ENCODE data around the gene PPAT. TPM values are rescaled to one million over a fixed set of nuclear protein-coding genes. Genes with fewer than 3 reads are reported as not detected.

The PPAT gene
- total and polyA plus RNA-seq, 9 donors: 10.9 to 15.6 (median 11.9) TPM

DNA sequence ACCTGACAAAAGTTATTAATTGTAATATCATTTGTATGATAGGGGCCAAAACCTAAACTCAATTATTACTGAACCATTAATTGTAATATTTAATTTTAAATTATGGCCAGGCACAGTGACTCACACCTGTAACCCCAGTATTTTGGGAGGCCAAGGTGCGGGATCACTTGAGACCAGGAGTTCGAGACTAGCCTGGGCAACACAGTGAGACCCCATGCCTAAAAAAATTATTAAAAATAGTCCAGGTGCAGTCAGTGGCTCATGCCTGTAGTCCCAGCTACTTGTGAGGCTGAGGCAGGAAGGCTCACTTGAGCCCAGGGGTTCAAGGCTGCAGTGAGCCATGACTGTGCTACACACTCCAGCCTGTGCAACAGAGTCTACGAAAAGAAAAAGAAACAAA, 18.0 kb downstream of the PPAT start:
- 100% methylated on average over 1 of the region's 3 CpGs for WGBS (ENCODE audit: insufficient coverage)
- H3K4me1 ChIP-seq (ENCODE audit: control insufficient read depth, insufficient read depth, low read length): no peaks in the 10 kb centered on the region
- DNase-seq: no peak

DNA sequence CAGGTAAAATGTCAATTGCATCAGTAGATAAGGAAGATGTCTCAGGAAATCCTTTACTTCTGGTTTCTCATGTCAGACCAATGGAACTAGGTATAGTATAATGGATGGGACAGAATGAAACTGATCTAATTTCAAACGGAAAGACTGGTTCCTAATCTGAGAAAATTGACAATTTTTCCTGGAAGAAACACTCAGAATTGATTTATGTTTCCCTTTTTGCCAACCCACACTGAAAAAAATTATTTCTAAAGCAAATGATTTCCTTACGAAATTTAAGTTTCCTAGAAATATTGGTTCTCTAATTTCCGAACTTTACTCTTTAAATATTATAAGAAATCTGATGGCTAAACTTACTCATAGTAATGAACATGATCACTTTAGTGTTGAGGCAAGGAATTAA, 19.1 kb downstream of the PPAT start:
- WGBS (ENCODE audit: insufficient coverage): no CpG with 5 or more reads among the region's 3 CpGs
- H3K9me3 ChIP-seq (replicated peaks; ENCODE audit: control insufficient read depth, low read depth, low read length): no peaks in the 10 kb centered on the region
- no peaks in the 10 kb centered on the region for H3K4me1 ChIP-seq (ENCODE audit: control insufficient read depth, insufficient read depth, low read length)
- no peak for DNase-seq
- H3K4me3 ChIP-seq (ENCODE audit: low read length): no peak overlapping the region
- no peaks in the 10 kb centered on the region for H3K36me3 ChIP-seq (ENCODE audit: control insufficient read depth, insufficient read depth, low read length)
- H3K27ac ChIP-seq (ENCODE audit: low read length): no peak overlapping the region
- no peaks in the 10 kb centered on the region for H3K27me3 ChIP-seq (ENCODE audit: control insufficient read depth, insufficient read depth, low read length)

More for the DNA sequence above, 18.0 kb downstream of the PPAT start:
- no peaks in the 10 kb centered on the region for H3K27me3 ChIP-seq (ENCODE audit: control insufficient read depth, insufficient read depth, low read length)
- H3K36me3 ChIP-seq (ENCODE audit: control insufficient read depth, insufficient read depth, low read length): peaks cover 3% of the 10 kb centered on the region
- H3K9me3 ChIP-seq (replicated peaks; ENCODE audit: control insufficient read depth, low read depth, low read length): no peaks in the 10 kb centered on the region
- no peak overlapping the region for H3K27ac ChIP-seq (ENCODE audit: low read length)
- no peak overlapping the region for H3K4me3 ChIP-seq (ENCODE audit: low read length)

DNA sequence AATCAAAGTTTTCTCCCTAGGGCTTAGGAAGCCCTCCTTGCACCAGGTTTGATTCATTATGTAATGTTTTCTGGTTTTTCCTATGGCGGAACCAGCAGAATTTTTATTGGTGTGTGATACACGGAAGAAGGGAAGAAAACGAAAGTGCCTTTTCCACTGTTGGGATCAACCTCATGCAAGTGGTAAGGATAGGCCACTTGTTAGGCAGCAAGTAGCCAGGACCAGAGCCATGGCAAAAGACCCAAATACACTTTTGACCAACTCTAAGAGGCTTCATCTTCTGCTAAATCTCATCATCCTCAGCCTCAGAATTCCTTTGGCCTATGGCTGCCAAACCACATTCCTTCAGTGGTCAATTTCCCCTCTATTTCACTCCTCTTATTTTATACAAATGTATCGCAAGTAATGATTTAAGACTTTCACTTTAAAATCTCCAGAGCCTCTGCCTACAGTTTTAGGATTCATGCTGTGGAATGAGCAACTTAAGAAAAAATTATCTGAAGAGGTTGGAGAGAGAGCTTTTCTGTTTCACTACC, 21.2 kb downstream of the PPAT start:
- peak overlapping the region; percentile 43 for H3K27ac ChIP-seq (ENCODE audit: low read length)
- H3K4me1 ChIP-seq (ENCODE audit: control insufficient read depth, insufficient read depth, low read length): no peaks in the 10 kb centered on the region
- no peaks in the 10 kb centered on the region for H3K9me3 ChIP-seq (replicated peaks; ENCODE audit: control insufficient read depth, low read depth, low read length)
- H3K27me3 ChIP-seq (ENCODE audit: control insufficient read depth, insufficient read depth, low read length): no peaks in the 10 kb centered on the region
- WGBS (ENCODE audit: insufficient coverage): 80% methylated on average over 1 of the region's 4 CpGs
- no peak for DNase-seq
- H3K4me3 ChIP-seq (ENCODE audit: low read length): no peak overlapping the region
- H3K36me3 ChIP-seq (ENCODE audit: control insufficient read depth, insufficient read depth, low read length): no peaks in the 10 kb centered on the region

DNA sequence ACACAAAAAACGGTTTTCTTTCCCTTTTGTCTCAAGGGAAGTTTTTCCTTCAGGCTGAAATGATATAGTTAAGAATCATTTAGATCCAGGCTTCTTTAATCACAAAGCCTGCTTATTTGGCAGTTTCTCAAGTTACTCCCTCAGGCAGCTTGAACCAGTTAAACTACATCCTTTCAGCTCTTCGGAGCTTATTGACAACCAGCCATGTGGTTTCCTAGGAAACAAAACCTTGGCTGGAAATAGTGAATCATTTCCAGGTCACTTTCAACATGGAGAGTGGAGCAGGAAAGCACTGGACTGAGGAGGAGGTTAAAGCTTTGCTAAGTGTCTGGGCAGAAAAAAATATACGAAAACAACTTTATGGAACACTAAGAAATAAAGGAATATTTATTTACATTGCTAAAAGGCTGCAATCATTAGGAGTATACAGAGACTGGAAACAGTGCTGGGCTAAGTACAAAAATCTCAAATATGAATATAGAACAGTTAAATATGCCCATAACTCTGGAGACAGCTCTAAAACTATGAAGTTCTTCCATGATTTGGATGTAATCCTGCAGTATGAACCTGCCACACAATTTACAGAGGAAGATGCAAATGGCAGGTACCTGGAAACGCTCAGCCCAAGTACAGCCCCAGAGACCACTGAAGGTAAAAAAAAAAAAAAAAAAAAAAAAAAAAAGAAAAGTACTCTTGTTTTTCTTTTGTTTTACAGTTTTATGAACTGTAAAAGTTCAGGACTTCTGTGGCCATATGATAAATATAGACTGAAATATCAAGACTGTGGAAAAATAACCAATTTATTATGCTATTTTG, 25.0 kb downstream of the PPAT start:
- no CpG with 5 or more reads among the region's 4 CpGs for WGBS (ENCODE audit: insufficient coverage)
- Histone ChIP-seq H3K4me3 (ENCODE audit: low read length) (peak overlapping the region; percentile 14), H3K36me3 (ENCODE audit: control insufficient read depth, insufficient read depth, low read length) (peaks cover 5% of the 10 kb centered on the region), H3K4me1 (ENCODE audit: control insufficient read depth, insufficient read depth, low read length) (no peaks in the 10 kb centered on the region), H3K27me3 (ENCODE audit: control insufficient read depth, insufficient read depth, low read length) (no peaks in the 10 kb centered on the region), H3K27ac (ENCODE audit: low read length) (peak overlapping the region; percentile 91), H3K9me3 (replicated peaks; ENCODE audit: control insufficient read depth, low read depth, low read length) (no peaks in the 10 kb centered on the region)
- peak; percentile 100 for DNase-seq

DNA sequence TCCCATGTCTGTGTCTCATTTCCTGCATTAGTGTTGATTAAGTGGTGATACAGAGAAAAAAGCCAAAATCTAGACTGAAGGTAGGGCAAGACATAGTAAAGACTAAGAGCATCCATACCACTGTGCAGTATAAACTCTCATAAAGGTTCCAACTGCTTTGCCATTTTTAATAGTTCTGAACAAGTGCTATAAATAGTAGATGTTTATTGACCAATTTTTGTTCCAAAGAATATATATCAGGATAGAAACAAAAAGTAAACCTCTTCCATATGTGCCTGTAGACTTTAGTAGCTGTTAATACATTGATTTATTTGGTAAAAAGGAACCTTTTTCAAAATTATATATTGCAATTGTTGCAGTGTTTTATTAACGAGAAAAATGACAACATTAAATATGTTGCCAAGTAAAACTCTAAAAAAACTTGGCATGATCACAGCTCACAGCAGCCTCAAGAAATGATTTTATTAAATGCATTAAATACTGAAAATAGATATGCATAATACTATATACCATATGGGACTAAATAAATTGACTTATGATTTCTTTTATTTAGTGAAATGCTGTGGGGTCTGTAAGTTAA, 25.8 kb downstream of the PPAT start:
- Histone ChIP-seq H3K27me3 (ENCODE audit: control insufficient read depth, insufficient read depth, low read length) (no peaks in the 10 kb centered on the region), H3K27ac (ENCODE audit: low read length) (peak overlapping the region; percentile 86), H3K4me3 (ENCODE audit: low read length) (no peak overlapping the region), H3K4me1 (ENCODE audit: control insufficient read depth, insufficient read depth, low read length) (no peaks in the 10 kb centered on the region), H3K36me3 (ENCODE audit: control insufficient read depth, insufficient read depth, low read length) (peaks cover 7% of the 10 kb centered on the region), H3K9me3 (replicated peaks; ENCODE audit: control insufficient read depth, low read depth, low read length) (no peaks in the 10 kb centered on the region)
- DNase-seq: peak; percentile 67
- WGBS (ENCODE audit: insufficient coverage): no CpG with 5 or more reads among the region's 1 CpG

DNA sequence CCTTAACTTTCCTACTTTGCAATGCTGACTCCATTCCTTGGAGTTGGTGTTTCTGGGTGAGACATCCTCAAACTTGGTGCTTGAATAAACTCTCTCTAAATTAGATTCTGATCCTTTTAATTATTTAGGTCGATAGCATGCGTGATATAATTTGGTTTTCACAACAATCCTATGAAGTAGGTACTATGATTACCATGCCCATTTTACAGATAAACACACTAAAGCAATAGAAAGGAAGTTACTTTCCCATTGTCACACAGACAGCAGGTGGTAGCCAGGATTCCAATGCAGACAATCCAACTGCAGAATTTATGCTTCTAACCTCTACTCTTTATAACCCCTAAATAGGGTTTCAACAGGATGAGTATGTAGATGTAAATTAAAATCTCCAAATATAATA, 26.4 kb downstream of the PPAT start:
- no CpG with 5 or more reads among the region's 2 CpGs for WGBS (ENCODE audit: insufficient coverage)
- no peak overlapping the region for H3K4me3 ChIP-seq (ENCODE audit: low read length)
- H3K27me3 ChIP-seq (ENCODE audit: control insufficient read depth, insufficient read depth, low read length): no peaks in the 10 kb centered on the region
- H3K4me1 ChIP-seq (ENCODE audit: control insufficient read depth, insufficient read depth, low read length): no peaks in the 10 kb centered on the region
- peaks cover 9% of the 10 kb centered on the region for H3K36me3 ChIP-seq (ENCODE audit: control insufficient read depth, insufficient read depth, low read length)
- no peaks in the 10 kb centered on the region for H3K9me3 ChIP-seq (replicated peaks; ENCODE audit: control insufficient read depth, low read depth, low read length)
- DNase-seq: no peak
- peak overlapping the region; percentile 86 for H3K27ac ChIP-seq (ENCODE audit: low read length)

DNA sequence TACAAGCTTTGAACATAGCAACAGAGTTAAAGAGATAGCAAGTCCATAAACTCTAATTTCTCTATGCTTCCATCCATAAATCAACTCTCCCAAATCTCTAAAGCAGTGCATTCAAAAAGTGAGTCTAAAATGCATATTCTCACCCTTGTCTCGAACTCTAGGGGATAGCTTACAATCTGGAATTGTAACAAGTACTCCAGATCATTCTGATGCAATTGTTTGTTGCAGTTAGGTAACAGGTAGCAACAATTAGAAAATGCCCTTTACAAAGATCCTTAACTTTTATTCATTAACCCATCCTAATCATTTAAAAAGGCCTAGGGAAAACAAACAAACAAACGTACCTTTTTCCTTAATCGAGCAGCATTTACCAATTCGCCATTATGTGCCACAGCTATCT, 29.3 kb downstream of the PPAT start:
- 100% methylated on average over 3 of the region's 4 CpGs for WGBS (ENCODE audit: insufficient coverage)
- H3K4me1 ChIP-seq (ENCODE audit: control insufficient read depth, insufficient read depth, low read length): no peaks in the 10 kb centered on the region
- peaks cover 11% of the 10 kb centered on the region for H3K36me3 ChIP-seq (ENCODE audit: control insufficient read depth, insufficient read depth, low read length)
- DNase-seq: no peak
- H3K9me3 ChIP-seq (replicated peaks; ENCODE audit: control insufficient read depth, low read depth, low read length): no peaks in the 10 kb centered on the region
- no peaks in the 10 kb centered on the region for H3K27me3 ChIP-seq (ENCODE audit: control insufficient read depth, insufficient read depth, low read length)
- no peak overlapping the region for H3K27ac ChIP-seq (ENCODE audit: low read length)
- no peak overlapping the region for H3K4me3 ChIP-seq (ENCODE audit: low read length)

DNA sequence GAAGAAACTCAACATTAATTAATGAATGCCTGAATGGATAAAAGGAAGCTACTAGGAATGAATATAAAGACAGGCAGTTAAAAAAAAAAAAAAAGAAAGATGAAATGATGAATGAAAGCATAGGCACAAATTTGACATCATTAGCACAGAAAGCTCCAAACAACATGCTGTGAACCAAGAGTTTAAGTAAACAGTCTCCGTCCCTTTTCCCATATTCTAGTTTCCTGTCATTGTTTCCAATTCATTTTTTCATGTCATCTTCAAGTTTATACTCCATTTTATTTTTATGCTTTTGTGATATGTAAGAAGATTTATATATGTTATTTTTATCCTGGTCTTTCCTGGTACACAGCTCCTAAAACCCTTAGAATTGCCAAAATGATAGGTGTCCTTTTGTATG, 30.4 kb downstream of the PPAT start:
- peaks cover 16% of the 10 kb centered on the region for H3K36me3 ChIP-seq (ENCODE audit: control insufficient read depth, insufficient read depth, low read length)
- no peak overlapping the region for H3K27ac ChIP-seq (ENCODE audit: low read length)
- H3K27me3 ChIP-seq (ENCODE audit: control insufficient read depth, insufficient read depth, low read length): no peaks in the 10 kb centered on the region
- no CpG with 5 or more reads among the region's 1 CpG for WGBS (ENCODE audit: insufficient coverage)
- H3K9me3 ChIP-seq (replicated peaks; ENCODE audit: control insufficient read depth, low read depth, low read length): no peaks in the 10 kb centered on the region
- no peak overlapping the region for H3K4me3 ChIP-seq (ENCODE audit: low read length)
- H3K4me1 ChIP-seq (ENCODE audit: control insufficient read depth, insufficient read depth, low read length): no peaks in the 10 kb centered on the region
- no peak for DNase-seq

DNA sequence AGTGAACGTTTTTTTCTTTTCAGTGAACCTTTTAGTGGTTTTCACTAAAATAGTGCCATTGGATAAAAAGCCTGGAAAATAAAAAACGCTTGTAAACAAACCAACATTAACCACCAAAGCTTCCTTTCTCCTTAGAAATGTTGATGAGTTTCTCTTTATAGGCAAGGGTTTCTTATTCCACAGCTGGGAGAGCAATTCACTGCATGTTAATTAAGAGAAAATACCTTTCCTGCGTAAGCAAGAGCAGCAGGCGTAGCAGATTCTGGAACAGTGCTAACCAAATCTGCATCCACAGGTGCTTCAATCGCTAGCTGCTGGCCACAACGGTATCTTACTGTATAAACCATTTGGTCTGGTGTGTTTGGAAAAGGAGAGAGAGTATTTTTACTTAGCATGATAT, 34.9 kb downstream of the PPAT start:
- H3K36me3 ChIP-seq (ENCODE audit: control insufficient read depth, insufficient read depth, low read length): peaks cover 13% of the 10 kb centered on the region
- DNase-seq: no peak
- H3K4me3 ChIP-seq (ENCODE audit: low read length): no peak overlapping the region
- H3K27me3 ChIP-seq (ENCODE audit: control insufficient read depth, insufficient read depth, low read length): no peaks in the 10 kb centered on the region
- no peaks in the 10 kb centered on the region for H3K4me1 ChIP-seq (ENCODE audit: control insufficient read depth, insufficient read depth, low read length)
- H3K27ac ChIP-seq (ENCODE audit: low read length): no peak overlapping the region
- no peaks in the 10 kb centered on the region for H3K9me3 ChIP-seq (replicated peaks; ENCODE audit: control insufficient read depth, low read depth, low read length)
- no CpG with 5 or more reads among the region's 6 CpGs for WGBS (ENCODE audit: insufficient coverage)

DNA sequence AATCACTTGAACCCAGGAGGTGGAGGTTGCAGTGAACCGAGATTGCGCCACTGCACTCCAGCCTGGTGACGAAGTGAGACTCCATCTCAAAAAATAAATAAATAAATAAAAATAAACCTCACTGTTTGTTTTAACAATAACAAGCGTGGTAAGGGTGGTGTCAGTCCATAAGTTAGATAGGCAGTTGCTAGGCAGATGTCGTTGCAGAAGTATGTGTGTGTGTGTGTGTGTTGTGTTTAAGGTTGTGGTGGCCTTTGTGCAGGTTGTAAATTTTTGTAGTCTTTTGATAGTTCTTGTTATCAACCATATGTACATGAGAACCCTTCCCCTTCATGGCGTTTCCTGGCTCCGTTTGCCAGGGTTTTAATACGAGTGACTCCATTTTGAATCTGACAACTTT, 44.1 kb downstream of the PPAT start:
- Histone ChIP-seq H3K27me3 (ENCODE audit: control insufficient read depth, insufficient read depth, low read length) (no peaks in the 10 kb centered on the region), H3K27ac (ENCODE audit: low read length) (no peak overlapping the region), H3K4me3 (ENCODE audit: low read length) (no peak overlapping the region), H3K9me3 (replicated peaks; ENCODE audit: control insufficient read depth, low read depth, low read length) (no peaks in the 10 kb centered on the region), H3K36me3 (ENCODE audit: control insufficient read depth, insufficient read depth, low read length) (peaks cover 2% of the 10 kb centered on the region), H3K4me1 (ENCODE audit: control insufficient read depth, insufficient read depth, low read length) (peaks cover 5% of the 10 kb centered on the region)
- no peak for DNase-seq
- WGBS (ENCODE audit: insufficient coverage): no CpG with 5 or more reads among the region's 8 CpGs
